Activated T-cell treated with anti-CD3 and anti-CD28 coated beads, Interleukin-2, amount 50 U/mL, for 72 hours (primary cell): Measurements from ENCODE around the gene LDHA. TPM values are rescaled to one million over a fixed set of nuclear protein-coding genes. Genes with fewer than 3 reads are reported as not detected.

Source experiments
- ATAC-seq, 2 donors: fragments of 150-1000 bp; cut with Tn5 transposase; replicated peaks in 1 of 2; 2 replicates each; pipeline ENCODE4 v1.10.0; 2021; ENCODE audit warnings: moderate library complexity in 2 of 2, mild to moderate bottlenecking in 1 of 2
- DNase-seq, 2 donors: peaks; one replicate each; pipeline ENCODE4 v3.0.0; 2021 to 2022; ENCODE audit warnings: mixed read lengths in 1 of 2
- H3K27ac Mint-ChIP-seq: one replicate; pipeline ENCODE4 v1.8.0; 2022; ENCODE audit warnings: mild to moderate bottlenecking, moderate library complexity, mixed read lengths
- H3K27me3 Mint-ChIP-seq: one replicate; pipeline ENCODE4 v1.8.0; 2022; ENCODE audit warnings: low read depth, mixed read lengths
- H3K36me3 Mint-ChIP-seq, 2 donors: one replicate each; pipeline ENCODE4 v1.8.0; 2022; ENCODE audit warnings: mixed read lengths in 2 of 2, mild to moderate bottlenecking in 1 of 2; ENCODE audit not compliant: insufficient read depth in 2 of 2
- H3K4me1 Mint-ChIP-seq: one replicate; pipeline ENCODE4 v1.8.0; 2022; ENCODE audit warnings: low read depth, mixed read lengths
- H3K4me3 Mint-ChIP-seq, 2 donors: one replicate each; pipeline ENCODE4 v1.8.0; 2022; ENCODE audit warnings: mild to moderate bottlenecking in 2 of 2, mixed read lengths in 2 of 2, moderate library complexity in 2 of 2
- H3K9me3 Mint-ChIP-seq, 2 donors: one replicate each; pipeline ENCODE4 v1.8.0; 2022; ENCODE audit warnings: mixed read lengths in 2 of 2
- total RNA-seq, 2 donors: library from RNA; stranded (reverse); gene quantifications; one replicate each; pipeline ENCODE4 v1.2.3, GENCODE V29; 2022

LDHA gene
- total RNA-seq, 2 donors from 2014 or later = 629 to 665 TPM

GRCh38 chr11:18374956-18375355 lies 19.4 kb upstream of the LDHA start:
- H3K27me3 Mint-ChIP-seq = no peaks in the 10 kb centered on the region
- ATAC-seq (no peak), DNase-seq (no peak)
- no peak overlapping the region for H3K27ac Mint-ChIP-seq
- H3K4me3 Mint-ChIP-seq = no peak overlapping the region
- peaks cover 11% of the 10 kb centered on the region for H3K4me1 Mint-ChIP-seq
- no peaks in the 10 kb centered on the region for H3K36me3 Mint-ChIP-seq
- H3K9me3 Mint-ChIP-seq = no peaks in the 10 kb centered on the region

DNA sequence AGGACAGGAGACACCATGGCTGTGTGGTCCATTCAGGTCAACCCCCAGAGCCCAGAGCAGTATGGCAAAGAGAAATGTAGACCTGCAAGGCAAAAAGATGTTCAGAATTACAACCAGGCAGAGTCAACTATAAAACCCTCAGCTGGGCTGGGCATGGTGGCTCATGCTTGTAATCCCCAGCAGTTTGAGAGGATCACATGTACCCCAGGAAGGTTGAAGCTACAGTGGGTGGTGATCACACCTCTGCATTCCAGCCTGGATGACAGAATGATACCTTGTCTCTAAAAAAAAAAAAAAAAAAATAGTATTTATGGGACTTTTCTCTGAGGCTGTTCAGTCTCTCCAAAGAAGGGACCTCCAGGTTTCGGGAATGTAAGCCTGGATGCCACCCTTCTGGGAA lies 18.4 kb upstream of the LDHA start:
- H3K36me3 Mint-ChIP-seq = no peaks in the 10 kb centered on the region
- no peak for ATAC-seq

DNA sequence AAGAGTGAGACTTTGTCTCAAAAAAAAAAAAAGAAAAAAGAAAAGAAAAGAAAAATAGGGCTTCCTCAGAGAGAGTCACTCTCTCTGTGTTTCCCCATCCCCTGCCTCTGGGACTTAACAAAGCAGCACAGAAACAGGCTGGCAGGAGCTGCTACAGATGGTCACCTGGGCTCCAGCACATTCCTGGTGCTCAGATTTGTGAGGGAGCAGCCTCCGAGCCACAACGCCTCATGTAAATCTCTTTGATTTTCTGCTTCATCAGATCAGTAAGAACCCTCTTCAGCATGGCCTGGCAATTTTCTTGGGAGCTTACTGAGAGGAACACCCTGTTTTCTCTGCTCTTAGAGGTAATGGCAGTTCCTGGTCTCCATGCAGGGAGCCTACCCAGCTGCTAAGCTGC lies 15.2 kb upstream of the LDHA start:
- ATAC-seq = no peak
- H3K4me1 Mint-ChIP-seq = peaks cover 23% of the 10 kb centered on the region
- no peaks in the 10 kb centered on the region for H3K27me3 Mint-ChIP-seq
- H3K9me3 Mint-ChIP-seq = no peaks in the 10 kb centered on the region
- no peak overlapping the region for H3K4me3 Mint-ChIP-seq
- H3K27ac Mint-ChIP-seq = no peak overlapping the region
- DNase-seq = no peak
- H3K36me3 Mint-ChIP-seq = no peaks in the 10 kb centered on the region

More for the DNA sequence above, 18.4 kb upstream of the LDHA start:
- H3K9me3 Mint-ChIP-seq = no peaks in the 10 kb centered on the region
- no peak overlapping the region for H3K27ac Mint-ChIP-seq
- H3K27me3 Mint-ChIP-seq = no peaks in the 10 kb centered on the region
- DNase-seq = no peak
- H3K4me1 Mint-ChIP-seq = peaks cover 11% of the 10 kb centered on the region
- H3K4me3 Mint-ChIP-seq = no peak overlapping the region

GRCh38 chr11:18383388-18384156 lies 10.8 kb upstream of the LDHA start:
- Mint-ChIP-seq H3K4me1 (peaks cover 43% of the 10 kb centered on the region), H3K27ac (peak overlapping the region; percentile 97), H3K9me3 (no peaks in the 10 kb centered on the region), H3K36me3 (no peaks in the 10 kb centered on the region), H3K4me3 (peak overlapping the region; percentile 79 to 86), H3K27me3 (no peaks in the 10 kb centered on the region)
- ATAC-seq = peak; percentile 98 to 99
- DNase-seq = peak; percentile 83 to 90

GRCh38 chr11:18384157-18384641 lies 10.2 kb upstream of the LDHA start:
- Mint-ChIP-seq H3K4me1 (peaks cover 43% of the 10 kb centered on the region), H3K27ac (peak overlapping the region; percentile 97), H3K27me3 (no peaks in the 10 kb centered on the region), H3K36me3 (no peaks in the 10 kb centered on the region), H3K4me3 (peak overlapping the region; percentile 79 to 86), H3K9me3 (no peaks in the 10 kb centered on the region)
- peak in 1 of 2 donors; percentile 29 for DNase-seq
- peak; percentile 7 to 29 for ATAC-seq

DNA sequence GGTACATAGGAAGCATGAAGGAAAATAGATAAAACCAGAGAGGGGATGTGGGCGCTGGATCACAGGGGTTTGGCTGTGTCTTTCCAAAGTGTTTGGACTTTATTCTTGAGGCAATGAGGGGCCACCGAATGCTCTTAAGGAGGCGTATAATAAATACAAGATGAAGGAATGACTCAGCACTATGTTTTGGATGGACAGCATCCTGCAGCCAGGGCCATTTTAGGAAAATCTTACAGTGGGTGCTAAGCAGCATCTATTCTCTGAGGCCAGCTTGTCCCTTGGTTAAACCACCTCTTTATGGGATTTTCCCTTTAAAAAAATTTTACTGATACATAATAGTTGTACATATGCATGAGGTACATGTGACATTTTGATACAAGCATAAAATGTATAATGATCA lies 4.3 kb upstream of the LDHA start:
- ATAC-seq (no peak), DNase-seq (no peak)
- Mint-ChIP-seq H3K9me3 (no peaks in the 10 kb centered on the region), H3K27ac (no peak overlapping the region), H3K4me3 (no peak overlapping the region), H3K4me1 (peaks cover 64% of the 10 kb centered on the region), H3K36me3 (peaks cover 2 to 8% of the 10 kb centered on the region in 2 donors), H3K27me3 (no peaks in the 10 kb centered on the region)

- H3K27me3 Mint-ChIP-seq = no peaks in the 10 kb centered on the region
- ATAC-seq (no peak), DNase-seq (peak; percentile 16 to 21)
- H3K4me1 Mint-ChIP-seq = peaks cover 61% of the 10 kb centered on the region
- no peaks in the 10 kb centered on the region for H3K9me3 Mint-ChIP-seq
- peaks cover 12 to 24% of the 10 kb centered on the region in 2 donors for H3K36me3 Mint-ChIP-seq
- peak overlapping the region; percentile 83 for H3K27ac Mint-ChIP-seq
- peak overlapping the region; percentile 55 to 70 for H3K4me3 Mint-ChIP-seq
These were observed 1.7 kb upstream of the LDHA start for GRCh38 chr11:18392434-18393321.

- DNase-seq (peak; percentile 41 to 50), ATAC-seq (peak; percentile 12 to 16)
- Mint-ChIP-seq H3K36me3 (peaks cover 17 to 30% of the 10 kb centered on the region in 2 donors), H3K9me3 (no peaks in the 10 kb centered on the region), H3K27ac (peak overlapping the region; percentile 97), H3K4me3 (peak overlapping the region; percentile 97 to 99), H3K4me1 (peaks cover 67% of the 10 kb centered on the region), H3K27me3 (no peaks in the 10 kb centered on the region)
These were observed 635 bp upstream of the LDHA start for GRCh38 chr11:18393581-18394274.

DNA sequence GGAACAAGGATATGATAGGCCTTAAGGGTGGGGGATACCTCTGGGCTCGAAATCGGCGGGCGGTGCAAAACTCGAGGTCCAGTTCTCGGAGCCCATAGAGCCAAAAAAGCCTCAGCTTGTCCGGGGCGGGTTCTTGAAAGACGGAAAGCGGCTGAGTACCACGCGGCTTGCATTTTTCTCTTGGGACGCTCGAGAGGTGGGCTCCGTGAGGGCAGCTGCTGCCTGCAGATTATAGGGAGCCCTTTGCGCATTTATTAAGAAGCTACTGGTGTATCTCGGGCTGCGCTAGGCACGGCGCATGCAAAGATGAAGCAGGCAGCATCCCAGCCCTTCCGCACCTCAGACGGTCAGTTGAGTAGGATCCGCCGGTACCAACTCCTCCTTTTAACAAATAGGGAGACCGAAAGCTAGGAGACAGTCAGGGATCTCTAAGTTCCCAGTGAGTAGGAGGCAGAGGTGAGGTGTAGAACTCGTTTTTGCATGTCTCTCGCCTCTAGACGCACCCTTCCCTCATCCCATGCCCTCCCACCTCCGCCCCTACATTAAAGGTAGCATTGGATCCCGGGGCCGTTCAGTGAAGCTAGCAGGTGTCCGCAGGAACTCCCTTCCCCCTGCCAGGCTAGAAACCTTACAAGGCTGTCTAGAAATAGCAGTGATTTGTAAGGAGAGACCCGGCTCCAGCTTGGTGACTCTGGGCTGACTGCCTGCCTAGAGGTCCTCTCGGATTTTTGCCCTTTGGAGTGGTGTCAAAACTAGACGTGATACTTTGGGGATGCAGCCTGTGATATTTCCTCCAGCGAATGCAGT lies 768 bp downstream of the LDHA start:
- peak; percentile 15 to 27 for DNase-seq
- peaks cover 76% of the 10 kb centered on the region for H3K4me1 Mint-ChIP-seq

DNA sequence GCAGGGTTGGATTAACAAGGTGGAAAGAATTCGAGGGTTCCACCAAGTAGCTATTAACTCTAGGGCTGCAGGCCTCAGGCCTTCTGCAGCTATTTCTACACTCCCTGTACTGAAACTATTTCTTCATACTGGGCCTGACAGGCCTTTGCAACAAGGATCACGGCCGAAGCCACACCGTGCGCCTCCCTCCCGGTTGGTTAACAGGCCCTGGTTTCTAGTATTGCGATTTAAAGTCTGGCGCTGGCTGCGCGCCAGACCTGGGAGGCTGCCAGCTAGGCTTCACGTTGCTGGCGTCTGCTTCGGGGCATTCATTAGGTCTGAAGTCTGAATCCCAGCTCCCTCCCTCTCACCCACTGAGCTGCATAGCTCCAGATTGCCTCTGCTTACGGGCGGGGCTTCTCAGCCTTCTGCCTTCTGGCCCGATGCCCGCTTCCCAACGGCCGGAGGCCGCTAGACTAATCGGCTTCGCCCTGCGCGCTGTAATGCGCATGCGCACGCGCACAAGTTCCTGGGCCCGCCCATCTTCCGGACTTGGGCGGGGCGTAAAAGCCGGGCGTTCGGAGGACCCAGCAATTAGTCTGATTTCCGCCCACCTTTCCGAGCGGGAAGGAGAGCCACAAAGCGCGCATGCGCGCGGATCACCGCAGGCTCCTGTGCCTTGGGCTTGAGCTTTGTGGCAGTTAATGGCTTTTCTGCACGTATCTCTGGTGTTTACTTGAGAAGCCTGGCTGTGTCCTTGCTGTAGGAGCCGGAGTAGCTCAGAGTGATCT lies 1.6 kb downstream of the LDHA start:
- peaks cover 21 to 49% of the 10 kb centered on the region in 2 donors for H3K36me3 Mint-ChIP-seq
- peak overlapping the region; percentile 97 to 99 for H3K4me3 Mint-ChIP-seq
- peaks cover 71% of the 10 kb centered on the region for H3K4me1 Mint-ChIP-seq
- no peaks in the 10 kb centered on the region for H3K9me3 Mint-ChIP-seq
- H3K27ac Mint-ChIP-seq = peak overlapping the region; percentile 97
- DNase-seq (peak; percentile 94 to 97), ATAC-seq (peak; percentile 64 to 66)
- H3K27me3 Mint-ChIP-seq = no peaks in the 10 kb centered on the region

More for the DNA sequence above, 768 bp downstream of the LDHA start:
- H3K27ac Mint-ChIP-seq = peak overlapping the region; percentile 97
- no peak for ATAC-seq
- no peaks in the 10 kb centered on the region for H3K27me3 Mint-ChIP-seq
- peak overlapping the region; percentile 97 to 99 for H3K4me3 Mint-ChIP-seq
- no peaks in the 10 kb centered on the region for H3K9me3 Mint-ChIP-seq
- peaks cover 17 to 43% of the 10 kb centered on the region in 2 donors for H3K36me3 Mint-ChIP-seq

DNA sequence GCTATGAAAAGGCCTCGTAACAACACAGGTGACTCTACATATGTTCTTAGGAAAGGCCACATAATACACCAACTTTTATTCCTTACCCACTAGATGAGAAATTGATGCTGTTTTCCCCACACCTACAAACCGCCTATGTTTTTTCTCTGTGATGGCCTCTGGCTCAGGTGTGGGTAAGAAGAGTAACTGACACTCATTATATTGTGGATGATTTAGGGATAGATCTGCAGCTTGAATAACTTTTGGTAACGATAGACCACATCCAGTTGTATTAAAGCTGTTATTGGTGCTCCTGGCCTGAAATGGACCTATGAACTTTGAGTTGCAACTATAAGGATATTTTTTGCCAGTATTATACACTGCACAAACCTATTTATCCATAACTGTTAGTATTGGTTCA lies 3.6 kb downstream of the LDHA start:
- DNase-seq = no peak
- no peak for ATAC-seq
- peak overlapping the region; percentile 93 for H3K27ac Mint-ChIP-seq
- peak overlapping the region; percentile 48 to 72 for H3K4me3 Mint-ChIP-seq
- H3K9me3 Mint-ChIP-seq = no peaks in the 10 kb centered on the region
- H3K27me3 Mint-ChIP-seq = no peaks in the 10 kb centered on the region
- H3K36me3 Mint-ChIP-seq = peaks cover 21 to 60% of the 10 kb centered on the region in 2 donors
- peaks cover 57% of the 10 kb centered on the region for H3K4me1 Mint-ChIP-seq
